K562 (cell line): ENCODE measurements around the gene TIMM17A. TPM values are rescaled to one million over a fixed set of nuclear protein-coding genes. Genes with fewer than 3 reads are reported as not detected.

ENCODE experiments used
- ERF ChIP-seq: fragments of 450-650 bp; formaldehyde crosslinking; IDR thresholded peaks from 2 replicates; pipeline ENCODE4 v1.4.0; 2020; ENCODE audit warnings: mild to moderate bottlenecking, mixed read lengths
- IFI16 ChIP-seq: fragments of 250-450 bp; sonication (Bioruptor Pico); IDR thresholded peaks from 2 replicates; pipeline ENCODE4 v2.1.2; 2022; ENCODE audit warnings: mild to moderate bottlenecking, inconsistent platforms
- PTTG1 ChIP-seq: fragments of 450-650 bp; IDR thresholded peaks from 2 replicates; pipeline ENCODE4 v1.6.1; 2016; ENCODE audit warnings: low read depth, mild to moderate bottlenecking, missing genetic modification characterization, missing compliant biosample characterization
- SAFB2 ChIP-seq: fragments of 200-400 bp; formaldehyde crosslinking; IDR thresholded peaks from 2 replicates; pipeline ENCODE4 v1.6.1; 2018; ENCODE audit warnings: borderline replicate concordance, low read length, low read depth, moderate library complexity; ENCODE audit not compliant: severe bottlenecking
- SREBF2 ChIP-seq: sonication (generic); formaldehyde crosslinking; IDR thresholded peaks from 2 replicates; pipeline ENCODE4 v1.4.0; 2020; ENCODE audit warnings: mild to moderate bottlenecking, missing genetic modification reagents
- ZFPM2 ChIP-seq: fragments of 250-450 bp; sonication (Bioruptor Pico); IDR thresholded peaks from 2 replicates; pipeline ENCODE4 v1.5.1; 2022; ENCODE audit warnings: mild to moderate bottlenecking
- ZNF444 ChIP-seq: fragments of 250-450 bp; sonication (Bioruptor Pico); IDR thresholded peaks from 2 replicates; pipeline ENCODE4 v1.4.0; 2020; ENCODE audit warnings: mild to moderate bottlenecking, moderate library complexity
- ZNF79 ChIP-seq: fragments of 250-450 bp; sonication (Bioruptor Pico); IDR thresholded peaks from 2 replicates; pipeline ENCODE4 v1.4.0; 2020; ENCODE audit warnings: low read depth, mild to moderate bottlenecking, moderate library complexity
- polyA plus RNA-seq, 8 experiments: library from polyadenylated mRNA; depleted of rRNA in 4 of 8; stranded (reverse) in 5 of 8; unstranded in 3 of 8; fragments of >200 nt; fragmentation: Nextera tagmentation in 2 of 8; fragmentation: Illumina TruSeq in 1 of 8; extraction: Ambion mirVana in 2 of 8; extraction: Trizol in 1 of 8; gene quantifications; 2 replicates each; pipeline versions ENCODE4 v1.2.1 to v1.2.3, GENCODE V29; 2011 to 2014; ENCODE audit warnings: inconsistent platforms in 1 of 8, missing spikeins in 1 of 8
- total RNA-seq, 7 experiments: library from RNA; depleted of rRNA in 6 of 7; stranded (reverse); fragments of >200 nt in 6 of 7; fragmentation: Illumina TruSeq in 2 of 7; extraction: Trizol in 2 of 7; gene quantifications; 2 replicates each; pipeline versions ENCODE4 v1.2.1 to v1.2.3, GENCODE V29; 2011 to 2021; ENCODE audit warnings: low replicate concordance in 1 of 7
- TF ChIP-seq, protein P1 (sequence below): sonication (generic); formaldehyde crosslinking; IDR thresholded peaks from 2 replicates; pipeline ENCODE4 v1.8.0; 2023; ENCODE audit warnings: missing genetic modification reagents, mild to moderate bottlenecking, borderline replicate concordance
- TF ChIP-seq, protein P2 (sequence below): fragments of 250-450 bp; sonication (Bioruptor Pico); IDR thresholded peaks from 2 replicates; pipeline ENCODE4 v1.8.0; 2021; ENCODE audit warnings: moderate library complexity, mild to moderate bottlenecking, inconsistent platforms
- TF ChIP-seq, protein P3 (sequence below): fragments of 450-650 bp; IDR thresholded peaks from 2 replicates; pipeline ENCODE4 v1.6.1; 2016; ENCODE audit warnings: borderline replicate concordance
- TF ChIP-seq, protein P4 (sequence below): sonication (generic); formaldehyde crosslinking; IDR thresholded peaks from 2 replicates; pipeline ENCODE4 v1.8.0; 2022; ENCODE audit warnings: mild to moderate bottlenecking, low read depth, missing genetic modification reagents
- TF ChIP-seq, protein P5 (sequence below): sonication (generic); formaldehyde crosslinking; IDR thresholded peaks from 2 replicates; pipeline ENCODE4 v1.8.0; 2022; ENCODE audit warnings: missing genetic modification reagents, mild to moderate bottlenecking, borderline replicate concordance
- TF ChIP-seq, protein P6 (sequence below): sonication (generic); formaldehyde crosslinking; IDR thresholded peaks from 2 replicates; pipeline ENCODE4 v1.8.0; 2022; ENCODE audit warnings: mild to moderate bottlenecking, missing genetic modification reagents

TIMM17A gene
- total and polyA plus RNA-seq, 9 of the 15 experiments (the other 6 are each of a cell fraction or from before 2014, with no cell fraction given): 116 to 744 (median 180) TPM

DNA sequence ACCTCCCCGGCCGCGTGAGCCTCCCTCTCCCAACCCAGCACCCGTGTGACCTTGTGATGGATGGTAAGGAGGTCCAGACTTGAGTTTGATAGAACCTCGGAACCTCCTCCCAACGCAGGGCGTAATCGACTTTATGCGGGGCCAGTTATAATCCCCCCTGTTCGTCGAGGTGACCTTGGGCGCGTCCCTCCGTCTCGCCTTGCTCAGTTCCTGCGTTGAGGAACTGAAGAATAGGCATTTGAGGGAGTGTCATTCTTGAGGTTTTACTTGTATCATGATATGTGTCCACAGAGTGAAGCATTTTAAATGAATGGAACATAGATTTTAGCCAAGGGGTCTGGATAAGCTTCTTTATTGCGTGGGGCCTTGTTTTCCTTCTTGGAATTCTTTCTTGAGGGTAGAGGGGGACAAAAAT is 433 bp downstream of the TIMM17A start (continued):
- 0 out of 2 replicates have a peak, but pooled peaks have one; percentile 13 for TF ChIP-seq ZFPM2 (CRISPR knock-in tag)
- TF ChIP-seq, protein P1, sequence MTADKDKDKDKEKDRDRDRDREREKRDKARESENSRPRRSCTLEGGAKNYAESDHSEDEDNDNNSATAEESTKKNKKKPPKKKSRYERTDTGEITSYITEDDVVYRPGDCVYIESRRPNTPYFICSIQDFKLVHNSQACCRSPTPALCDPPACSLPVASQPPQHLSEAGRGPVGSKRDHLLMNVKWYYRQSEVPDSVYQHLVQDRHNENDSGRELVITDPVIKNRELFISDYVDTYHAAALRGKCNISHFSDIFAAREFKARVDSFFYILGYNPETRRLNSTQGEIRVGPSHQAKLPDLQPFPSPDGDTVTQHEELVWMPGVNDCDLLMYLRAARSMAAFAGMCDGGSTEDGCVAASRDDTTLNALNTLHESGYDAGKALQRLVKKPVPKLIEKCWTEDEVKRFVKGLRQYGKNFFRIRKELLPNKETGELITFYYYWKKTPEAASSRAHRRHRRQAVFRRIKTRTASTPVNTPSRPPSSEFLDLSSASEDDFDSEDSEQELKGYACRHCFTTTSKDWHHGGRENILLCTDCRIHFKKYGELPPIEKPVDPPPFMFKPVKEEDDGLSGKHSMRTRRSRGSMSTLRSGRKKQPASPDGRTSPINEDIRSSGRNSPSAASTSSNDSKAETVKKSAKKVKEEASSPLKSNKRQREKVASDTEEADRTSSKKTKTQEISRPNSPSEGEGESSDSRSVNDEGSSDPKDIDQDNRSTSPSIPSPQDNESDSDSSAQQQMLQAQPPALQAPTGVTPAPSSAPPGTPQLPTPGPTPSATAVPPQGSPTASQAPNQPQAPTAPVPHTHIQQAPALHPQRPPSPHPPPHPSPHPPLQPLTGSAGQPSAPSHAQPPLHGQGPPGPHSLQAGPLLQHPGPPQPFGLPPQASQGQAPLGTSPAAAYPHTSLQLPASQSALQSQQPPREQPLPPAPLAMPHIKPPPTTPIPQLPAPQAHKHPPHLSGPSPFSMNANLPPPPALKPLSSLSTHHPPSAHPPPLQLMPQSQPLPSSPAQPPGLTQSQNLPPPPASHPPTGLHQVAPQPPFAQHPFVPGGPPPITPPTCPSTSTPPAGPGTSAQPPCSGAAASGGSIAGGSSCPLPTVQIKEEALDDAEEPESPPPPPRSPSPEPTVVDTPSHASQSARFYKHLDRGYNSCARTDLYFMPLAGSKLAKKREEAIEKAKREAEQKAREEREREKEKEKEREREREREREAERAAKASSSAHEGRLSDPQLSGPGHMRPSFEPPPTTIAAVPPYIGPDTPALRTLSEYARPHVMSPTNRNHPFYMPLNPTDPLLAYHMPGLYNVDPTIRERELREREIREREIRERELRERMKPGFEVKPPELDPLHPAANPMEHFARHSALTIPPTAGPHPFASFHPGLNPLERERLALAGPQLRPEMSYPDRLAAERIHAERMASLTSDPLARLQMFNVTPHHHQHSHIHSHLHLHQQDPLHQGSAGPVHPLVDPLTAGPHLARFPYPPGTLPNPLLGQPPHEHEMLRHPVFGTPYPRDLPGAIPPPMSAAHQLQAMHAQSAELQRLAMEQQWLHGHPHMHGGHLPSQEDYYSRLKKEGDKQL: no peak
- 0 out of 2 replicates have a peak, but pooled peaks have one; percentile 23 for TF ChIP-seq ERF
- TF ChIP-seq, protein P2, sequence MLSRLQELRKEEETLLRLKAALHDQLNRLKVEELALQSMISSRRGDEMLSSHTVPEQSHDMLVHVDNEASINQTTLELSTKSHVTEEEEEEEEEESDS (CRISPR knock-in tag): no peak
- TF ChIP-seq, protein P3, sequence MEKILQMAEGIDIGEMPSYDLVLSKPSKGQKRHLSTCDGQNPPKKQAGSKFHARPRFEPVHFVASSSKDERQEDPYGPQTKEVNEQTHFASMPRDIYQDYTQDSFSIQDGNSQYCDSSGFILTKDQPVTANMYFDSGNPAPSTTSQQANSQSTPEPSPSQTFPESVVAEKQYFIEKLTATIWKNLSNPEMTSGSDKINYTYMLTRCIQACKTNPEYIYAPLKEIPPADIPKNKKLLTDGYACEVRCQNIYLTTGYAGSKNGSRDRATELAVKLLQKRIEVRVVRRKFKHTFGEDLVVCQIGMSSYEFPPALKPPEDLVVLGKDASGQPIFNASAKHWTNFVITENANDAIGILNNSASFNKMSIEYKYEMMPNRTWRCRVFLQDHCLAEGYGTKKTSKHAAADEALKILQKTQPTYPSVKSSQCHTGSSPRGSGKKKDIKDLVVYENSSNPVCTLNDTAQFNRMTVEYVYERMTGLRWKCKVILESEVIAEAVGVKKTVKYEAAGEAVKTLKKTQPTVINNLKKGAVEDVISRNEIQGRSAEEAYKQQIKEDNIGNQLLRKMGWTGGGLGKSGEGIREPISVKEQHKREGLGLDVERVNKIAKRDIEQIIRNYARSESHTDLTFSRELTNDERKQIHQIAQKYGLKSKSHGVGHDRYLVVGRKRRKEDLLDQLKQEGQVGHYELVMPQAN: peak; percentile 12; the same call in 1 of the 2 replicates
- TF ChIP-seq, protein P4, sequence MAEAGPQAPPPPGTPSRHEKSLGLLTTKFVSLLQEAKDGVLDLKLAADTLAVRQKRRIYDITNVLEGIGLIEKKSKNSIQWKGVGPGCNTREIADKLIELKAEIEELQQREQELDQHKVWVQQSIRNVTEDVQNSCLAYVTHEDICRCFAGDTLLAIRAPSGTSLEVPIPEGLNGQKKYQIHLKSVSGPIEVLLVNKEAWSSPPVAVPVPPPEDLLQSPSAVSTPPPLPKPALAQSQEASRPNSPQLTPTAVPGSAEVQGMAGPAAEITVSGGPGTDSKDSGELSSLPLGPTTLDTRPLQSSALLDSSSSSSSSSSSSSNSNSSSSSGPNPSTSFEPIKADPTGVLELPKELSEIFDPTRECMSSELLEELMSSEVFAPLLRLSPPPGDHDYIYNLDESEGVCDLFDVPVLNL (CRISPR knock-in tag): 0 out of 2 replicates have a peak, but pooled peaks have one; percentile 4
- TF ChIP-seq, protein P5, sequence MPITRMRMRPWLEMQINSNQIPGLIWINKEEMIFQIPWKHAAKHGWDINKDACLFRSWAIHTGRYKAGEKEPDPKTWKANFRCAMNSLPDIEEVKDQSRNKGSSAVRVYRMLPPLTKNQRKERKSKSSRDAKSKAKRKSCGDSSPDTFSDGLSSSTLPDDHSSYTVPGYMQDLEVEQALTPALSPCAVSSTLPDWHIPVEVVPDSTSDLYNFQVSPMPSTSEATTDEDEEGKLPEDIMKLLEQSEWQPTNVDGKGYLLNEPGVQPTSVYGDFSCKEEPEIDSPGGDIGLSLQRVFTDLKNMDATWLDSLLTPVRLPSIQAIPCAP (CRISPR knock-in tag): 0 out of 2 replicates have a peak, but pooled peaks have one; percentile 15
- TF ChIP-seq PTTG1: no peak
- TF ChIP-seq SAFB2: no peak
- no peak for TF ChIP-seq SREBF2 (CRISPR knock-in tag)
- no peak for TF ChIP-seq IFI16 (CRISPR knock-in tag)
- TF ChIP-seq ZNF444 (CRISPR knock-in tag): no peak
- TF ChIP-seq, protein P6, sequence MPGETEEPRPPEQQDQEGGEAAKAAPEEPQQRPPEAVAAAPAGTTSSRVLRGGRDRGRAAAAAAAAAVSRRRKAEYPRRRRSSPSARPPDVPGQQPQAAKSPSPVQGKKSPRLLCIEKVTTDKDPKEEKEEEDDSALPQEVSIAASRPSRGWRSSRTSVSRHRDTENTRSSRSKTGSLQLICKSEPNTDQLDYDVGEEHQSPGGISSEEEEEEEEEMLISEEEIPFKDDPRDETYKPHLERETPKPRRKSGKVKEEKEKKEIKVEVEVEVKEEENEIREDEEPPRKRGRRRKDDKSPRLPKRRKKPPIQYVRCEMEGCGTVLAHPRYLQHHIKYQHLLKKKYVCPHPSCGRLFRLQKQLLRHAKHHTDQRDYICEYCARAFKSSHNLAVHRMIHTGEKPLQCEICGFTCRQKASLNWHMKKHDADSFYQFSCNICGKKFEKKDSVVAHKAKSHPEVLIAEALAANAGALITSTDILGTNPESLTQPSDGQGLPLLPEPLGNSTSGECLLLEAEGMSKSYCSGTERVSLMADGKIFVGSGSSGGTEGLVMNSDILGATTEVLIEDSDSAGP (CRISPR knock-in tag): peak; percentile 68; the same call in 1 of the 2 replicates
- TF ChIP-seq ZNF79: no peak
